ENCODE data around the gene NDUFS1. TPM values are rescaled to one million over a fixed set of nuclear protein-coding genes. Genes with fewer than 3 reads are reported as not detected.

NDUFS1 gene
- total RNA-seq, 1 donor from 2014 or later = 33.6 TPM

GRCh38 chr2:206084870-206085741 is 74.1 kb downstream of the NDUFS1 start:
- Histone ChIP-seq H3K27ac (peak overlapping the region; percentile 99), H3K4me1 (peaks cover 37% of the 10 kb centered on the region), H3K36me3 (peaks cover 0 to 2% of the 10 kb centered on the region in 2 donors), H3K27me3 (no peaks in the 10 kb centered on the region), H3K9me3 (no peaks in the 10 kb centered on the region), H3K4me3 (peak overlapping the region; percentile 81 to 88)
- intact Hi-C loops (cut with DNase I) = loop anchor here (5.0 kb wide), 1 partner anchor 72 kb away; the partner anchor contains the start of genes EEF1B2 and NDUFS1
- TF ChIP-seq CTCF (IDR thresholded peaks at IDR 0.05) = no peak
- no peak for DNase-seq (ENCODE audit: extremely low spot score in 2 of 2)

GRCh38 chr2:206084439-206084869 is 74.8 kb downstream of the NDUFS1 start:
- Histone ChIP-seq H3K36me3 (no peaks in the 10 kb centered on the region), H3K9me3 (no peaks in the 10 kb centered on the region), H3K27ac (peak overlapping the region; percentile 99), H3K27me3 (no peaks in the 10 kb centered on the region), H3K4me1 (peaks cover 44% of the 10 kb centered on the region), H3K4me3 (peak overlapping the region; percentile 81 to 88)
- intact Hi-C loops (cut with DNase I) = loop anchor here (5.0 kb wide), 1 partner anchor 73 kb away; the partner anchor contains the start of genes EEF1B2 and NDUFS1
- TF ChIP-seq POLR2AphosphoS5 (IDR thresholded peaks at IDR 0.05; ENCODE audit: insufficient read depth in 1 of 2, low read depth in 1 of 2) (peak; percentile 62 to 63), POLR2A (IDR thresholded peaks at IDR 0.05) (peak in 1 of 2 donors; percentile 61), CTCF (IDR thresholded peaks at IDR 0.05) (no peak)
- peak in 1 of 2 donors; percentile 89 for DNase-seq (ENCODE audit: extremely low spot score in 2 of 2)

DNA sequence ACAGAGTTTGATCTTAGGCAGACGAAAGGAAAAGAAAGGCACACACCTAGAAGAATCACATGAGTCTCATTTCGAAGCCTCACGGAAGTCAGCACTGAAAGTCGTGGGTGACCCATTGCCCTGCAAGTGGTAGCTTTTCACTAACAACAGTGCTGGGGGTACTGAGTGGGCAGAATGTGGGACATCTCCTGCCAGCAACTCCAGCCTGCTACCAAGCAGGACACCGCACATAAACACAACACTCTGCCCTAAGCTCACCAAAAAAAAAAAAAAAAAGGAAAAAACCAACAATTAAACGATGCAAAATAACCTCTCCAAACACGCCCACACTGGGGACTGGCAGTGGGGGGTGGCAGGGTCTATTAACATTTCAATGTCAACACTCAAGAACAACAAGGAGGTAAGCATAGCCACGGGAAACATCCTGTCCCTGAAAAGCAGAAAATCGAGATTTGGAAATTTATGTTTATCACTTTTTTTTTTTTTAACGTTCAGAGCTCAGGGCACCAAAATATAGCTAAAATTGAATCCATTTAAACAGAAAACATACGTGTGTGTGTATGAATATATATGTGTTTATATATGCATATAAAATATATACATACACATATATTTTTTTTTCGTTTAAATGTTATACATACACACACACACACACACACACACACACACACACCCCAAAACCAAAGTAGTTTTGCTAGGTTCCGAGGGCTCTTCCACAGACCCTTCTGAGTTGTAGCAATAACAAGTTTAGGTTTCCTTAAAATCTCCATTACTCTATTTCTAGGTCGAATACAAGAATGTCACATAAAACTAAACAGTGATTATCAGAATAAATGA is 75.4 kb downstream of the NDUFS1 start:
- Histone ChIP-seq H3K4me1 (peaks cover 47% of the 10 kb centered on the region), H3K27ac (peak overlapping the region; percentile 99)
- TF ChIP-seq POLR2AphosphoS5 (IDR thresholded peaks at IDR 0.05; ENCODE audit: insufficient read depth in 1 of 2, low read depth in 1 of 2) = peak in 1 of 2 donors; percentile 23
- no peak for TF ChIP-seq CTCF (IDR thresholded peaks at IDR 0.05)

DNA sequence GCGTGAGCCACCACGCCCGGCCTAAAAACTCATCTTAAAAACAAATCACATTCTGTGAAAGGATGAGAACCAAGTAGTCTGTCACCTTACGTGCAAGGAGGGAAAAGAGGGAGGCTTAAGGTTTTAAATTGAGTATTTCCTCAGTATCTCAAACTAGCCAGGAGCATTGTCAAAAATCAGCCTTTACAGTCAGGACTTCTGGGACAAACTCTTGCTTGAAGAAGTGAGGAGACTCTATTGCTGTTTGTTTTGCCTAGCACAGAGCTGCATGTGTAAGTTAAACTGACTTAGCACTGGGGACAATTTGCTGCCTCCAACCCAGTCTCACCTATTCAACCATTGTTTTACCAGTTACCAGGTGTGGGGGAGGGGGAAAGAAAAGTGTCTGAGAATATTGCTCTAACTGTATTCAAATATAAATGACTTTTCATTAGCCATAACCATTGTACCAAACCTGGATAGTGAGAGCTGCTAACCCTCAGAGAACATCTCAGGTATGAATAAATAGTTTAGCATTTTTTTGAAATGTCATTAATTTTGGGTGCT is 76.9 kb downstream of the NDUFS1 start:
- no peak for TF ChIP-seq POLR2AphosphoS5 (IDR thresholded peaks at IDR 0.05; ENCODE audit: insufficient read depth in 1 of 2, low read depth in 1 of 2)
- no peak for TF ChIP-seq CTCF (IDR thresholded peaks at IDR 0.05)
- no peak for TF ChIP-seq POLR2A (IDR thresholded peaks at IDR 0.05)
- intact Hi-C loops (cut with DNase I) = loop anchor here (5.0 kb wide), 1 partner anchor 75 kb away; the partner anchor contains the start of genes EEF1B2 and NDUFS1

More for the DNA sequence above, 75.4 kb downstream of the NDUFS1 start:
- H3K4me3 ChIP-seq = peak overlapping the region; percentile 81 to 88
- intact Hi-C loops (cut with DNase I) = loop anchor here (5.0 kb wide), 1 partner anchor 73 kb away; the partner anchor contains the start of genes EEF1B2 and NDUFS1
- no peaks in the 10 kb centered on the region for H3K36me3 ChIP-seq
- no peaks in the 10 kb centered on the region for H3K9me3 ChIP-seq
- no peaks in the 10 kb centered on the region for H3K27me3 ChIP-seq
- DNase-seq (ENCODE audit: extremely low spot score in 2 of 2) = no peak

More for the DNA sequence above, 76.9 kb downstream of the NDUFS1 start:
- Histone ChIP-seq H3K4me1 (peaks cover 37% of the 10 kb centered on the region), H3K27ac (no peak overlapping the region), H3K36me3 (no peaks in the 10 kb centered on the region), H3K9me3 (no peaks in the 10 kb centered on the region), H3K27me3 (no peaks in the 10 kb centered on the region), H3K4me3 (no peak overlapping the region)
- DNase-seq (ENCODE audit: extremely low spot score in 2 of 2) = no peak
